HG03064 (cell line): ENCODE results near the gene HMG20A.

Source experiments
- ATAC-seq: cut with Tn5 transposase; IDR thresholded peaks from one replicate; pipeline ENCODE4 v1.9.1; 2021; ENCODE audit warnings: low read depth; ENCODE audit not compliant: unreplicated experiment

Gene HMG20A

GRCh38 chr15:77473328-77473727 is 52.6 kb downstream of the HMG20A start:
- ATAC-seq: no peak

- ATAC-seq: no peak
Measured at GRCh38 chr15:77474310-77474988, 53.8 kb downstream of the HMG20A start.

- no peak for ATAC-seq
Measured at GRCh38 chr15:77475001-77475400, 54.3 kb downstream of the HMG20A start.

GRCh38 chr15:77475898-77476297 is 55.2 kb downstream of the HMG20A start:
- no peak for ATAC-seq

GRCh38 chr15:77476995-77477394 is 56.3 kb downstream of the HMG20A start:
- no peak for ATAC-seq

- ATAC-seq: no peak
Measured at GRCh38 chr15:77478051-77478450, 57.4 kb downstream of the HMG20A start.

GRCh38 chr15:77479015-77479414 is 58.3 kb downstream of the HMG20A start:
- no peak for ATAC-seq

GRCh38 chr15:77480859-77481633 is 60.4 kb downstream of the HMG20A start:
- no peak for ATAC-seq

GRCh38 chr15:77481670-77482069 is 61.0 kb downstream of the HMG20A start:
- ATAC-seq: no peak

- ATAC-seq: no peak
Measured at GRCh38 chr15:77482570-77482969, 61.9 kb downstream of the HMG20A start.

GRCh38 chr15:77483425-77484140 is 62.9 kb downstream of the HMG20A start:
- no peak for ATAC-seq

- no peak for ATAC-seq
Measured at GRCh38 chr15:77484994-77485393, 64.3 kb downstream of the HMG20A start.

GRCh38 chr15:77486542-77487468 is 66.1 kb downstream of the HMG20A start:
- ATAC-seq: no peak

GRCh38 chr15:77487469-77487842 is 66.8 kb downstream of the HMG20A start:
- ATAC-seq: no peak

GRCh38 chr15:77487888-77488287 is 67.2 kb downstream of the HMG20A start:
- no peak for ATAC-seq

- no peak for ATAC-seq
Measured at GRCh38 chr15:77489647-77490046, 69.0 kb downstream of the HMG20A start.

GRCh38 chr15:77493324-77493907 is 72.7 kb downstream of the HMG20A start:
- no peak for ATAC-seq

- no peak for ATAC-seq
Measured at GRCh38 chr15:77494073-77494867, 73.6 kb downstream of the HMG20A start.

GRCh38 chr15:77494964-77495363 is 74.3 kb downstream of the HMG20A start:
- no peak for ATAC-seq
